C4-2B (cell line): ENCODE results near the gene KLK2.

ENCODE experiments used
- CTCF ChIP-seq: fragments of 450-650 bp; conservative IDR thresholded peaks from 2 replicates; pipeline ENCODE4 v1.5.1; 2017; ENCODE audit warnings: mild to moderate bottlenecking
- ZFX ChIP-seq: fragments of 450-650 bp; IDR thresholded peaks from 2 replicates; pipeline ENCODE4 v1.6.1; 2017

DNA sequence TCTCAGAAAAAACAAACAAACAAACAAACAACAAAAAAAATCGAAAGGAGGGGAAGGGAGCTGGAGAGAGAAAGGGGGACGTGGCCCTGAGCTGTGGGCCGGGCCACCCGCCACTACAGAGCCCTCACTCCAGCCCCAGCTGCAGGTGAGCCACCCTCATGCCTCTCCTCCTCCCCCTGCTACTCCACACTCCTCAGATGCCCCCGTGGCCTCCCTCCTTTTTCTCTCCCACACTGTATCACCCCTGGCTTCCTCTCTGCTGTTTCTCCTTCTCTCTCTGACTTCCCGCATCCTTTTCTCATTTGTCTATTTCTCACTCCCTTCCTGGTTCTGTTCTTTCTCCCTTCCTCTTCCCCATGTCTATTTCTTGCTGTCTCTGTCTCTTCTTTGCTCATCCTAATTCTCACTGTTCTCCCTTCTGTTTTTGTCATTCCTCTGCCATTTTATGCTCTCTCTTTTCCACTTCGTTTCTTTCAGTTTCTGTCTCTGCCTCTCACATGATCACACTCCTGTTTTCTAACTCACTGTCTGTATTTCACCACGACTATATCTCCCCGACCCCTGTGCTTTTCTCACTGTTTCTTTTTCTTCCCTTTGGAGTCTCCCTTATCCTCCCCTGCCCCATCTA lies 2.7 kb downstream of the KLK2 start:
- TF ChIP-seq CTCF (no peak), ZFX (no peak)
